HG03521 (cell line): ENCODE measurements around the gene CABP4.
A peak's percentile ranks its signal among the peaks of the same experiment; 100 is the strongest.

ENCODE experiments used
- ATAC-seq: cut with Tn5 transposase; IDR thresholded peaks from one replicate; pipeline ENCODE4 v1.9.1; 2021; ENCODE audit warnings: mild to moderate bottlenecking, moderate library complexity; ENCODE audit not compliant: unreplicated experiment

Gene CABP4

DNA sequence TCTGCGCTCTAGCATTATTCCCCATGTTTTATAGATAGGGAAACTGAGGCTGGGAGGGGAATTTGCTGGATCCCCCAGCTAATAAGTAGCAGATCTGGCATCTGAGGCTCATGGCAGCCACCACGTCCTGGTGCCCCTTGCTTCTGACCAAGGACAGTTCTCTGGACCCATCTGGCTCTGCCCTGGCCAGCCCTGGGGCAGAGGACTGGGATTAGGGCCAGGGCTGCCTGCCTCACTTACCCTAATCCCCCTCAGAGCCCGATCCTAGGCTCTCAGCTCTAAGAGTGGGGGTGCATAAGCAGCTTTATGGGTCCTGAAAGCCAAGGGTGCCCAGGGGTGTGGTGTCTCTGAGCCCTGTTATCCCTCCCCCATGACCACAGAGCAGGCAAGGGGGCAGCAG is at the start of gene CABP4:
Gene CABP4 (plus strand): TSS at position 301 of the 400 bp plus-strand sequence. CDS start 70 bp downstream, at position 371.
- ATAC-seq = no peak

DNA sequence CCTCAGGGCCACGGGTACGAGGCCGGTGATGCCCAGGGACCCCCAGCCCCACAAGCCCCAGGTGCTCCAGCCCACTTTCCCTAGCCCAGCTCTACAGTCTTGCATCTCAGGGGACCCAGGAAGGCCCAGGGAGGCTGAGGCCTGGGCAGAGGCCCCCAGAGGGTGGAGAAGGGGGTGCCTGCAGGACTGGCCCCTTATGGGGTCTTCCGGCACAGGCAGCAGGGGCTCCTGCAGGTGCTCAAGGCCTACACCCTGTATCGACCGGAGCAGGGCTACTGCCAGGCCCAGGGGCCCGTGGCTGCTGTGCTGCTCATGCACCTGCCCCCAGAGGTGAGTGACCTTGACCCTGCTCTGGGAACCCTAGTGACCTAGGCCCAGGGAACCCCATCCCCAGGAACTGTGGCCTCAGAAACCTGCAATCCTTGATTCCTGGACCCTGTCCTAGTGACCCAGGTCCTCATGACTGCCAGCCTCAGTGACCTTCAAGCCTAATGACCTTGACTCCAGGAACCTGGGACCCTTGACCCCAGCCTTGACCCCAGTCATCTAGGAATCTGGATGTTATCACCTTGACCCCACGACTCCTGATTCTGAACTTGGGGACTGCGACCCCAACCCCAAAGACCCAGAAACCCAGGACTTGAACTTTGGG is 49.3 kb upstream of the CABP4 start:
- ATAC-seq = no peak

DNA sequence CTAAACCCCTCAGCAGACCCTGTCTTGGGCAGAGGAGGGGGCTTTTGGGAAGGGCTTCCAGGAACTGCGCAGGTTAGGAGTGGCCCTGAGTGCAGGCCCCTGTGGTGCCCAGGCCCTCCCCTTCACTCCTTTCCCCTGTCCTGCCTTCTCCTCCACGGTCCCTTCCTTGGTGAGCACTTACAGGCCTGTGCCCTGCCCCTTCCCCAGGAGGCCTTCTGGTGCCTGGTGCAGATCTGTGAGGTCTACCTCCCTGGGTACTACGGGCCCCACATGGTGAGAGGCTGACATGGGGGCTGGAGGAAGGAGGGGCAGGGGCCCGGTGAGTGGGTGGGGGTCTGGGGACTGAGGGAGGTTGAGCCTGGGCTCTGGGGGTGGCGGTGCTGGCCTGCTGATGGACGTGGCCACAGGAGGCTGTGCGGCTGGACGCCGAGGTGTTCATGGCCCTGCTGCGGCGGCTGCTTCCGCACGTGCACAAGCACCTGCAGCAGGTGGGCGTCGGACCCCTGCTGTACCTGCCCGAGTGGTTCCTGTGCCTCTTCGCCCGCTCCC is 48.7 kb upstream of the CABP4 start:
- ATAC-seq = no peak

DNA sequence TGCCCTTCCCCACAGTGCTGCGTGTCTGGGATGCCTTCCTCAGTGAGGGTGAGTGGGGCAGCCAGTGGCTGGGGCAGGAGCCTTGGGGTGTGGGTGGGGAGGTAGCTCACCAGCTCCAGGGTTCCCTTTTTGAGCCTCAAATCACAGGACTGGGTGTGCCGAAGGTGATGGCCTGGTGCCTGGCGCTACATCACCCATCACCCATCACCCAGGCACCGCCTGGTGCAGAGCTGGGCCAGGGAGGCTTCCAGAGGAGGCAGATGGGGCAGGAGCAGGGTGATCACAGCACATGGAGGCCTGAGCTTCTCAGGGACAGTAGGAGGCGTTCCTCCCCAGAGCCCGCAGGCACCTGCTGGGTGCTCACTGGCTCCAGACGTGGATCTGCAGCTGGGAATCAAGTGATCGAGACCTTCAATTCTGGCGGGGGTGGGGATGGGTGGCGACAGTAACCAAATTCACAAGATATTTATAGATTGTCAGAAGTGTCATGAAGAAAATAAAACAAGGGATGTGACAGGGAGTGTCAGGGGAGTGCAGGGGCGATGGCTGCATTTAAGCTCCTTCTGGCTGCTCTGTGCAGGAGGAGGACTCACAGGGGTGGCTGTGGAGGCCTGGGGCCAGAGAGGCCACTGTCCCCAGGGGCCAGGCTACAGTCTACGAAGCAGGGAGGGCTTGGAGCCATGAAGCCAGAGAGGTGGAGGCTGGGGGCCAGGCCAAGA is 48.0 kb upstream of the CABP4 start:
- ATAC-seq = no peak

DNA sequence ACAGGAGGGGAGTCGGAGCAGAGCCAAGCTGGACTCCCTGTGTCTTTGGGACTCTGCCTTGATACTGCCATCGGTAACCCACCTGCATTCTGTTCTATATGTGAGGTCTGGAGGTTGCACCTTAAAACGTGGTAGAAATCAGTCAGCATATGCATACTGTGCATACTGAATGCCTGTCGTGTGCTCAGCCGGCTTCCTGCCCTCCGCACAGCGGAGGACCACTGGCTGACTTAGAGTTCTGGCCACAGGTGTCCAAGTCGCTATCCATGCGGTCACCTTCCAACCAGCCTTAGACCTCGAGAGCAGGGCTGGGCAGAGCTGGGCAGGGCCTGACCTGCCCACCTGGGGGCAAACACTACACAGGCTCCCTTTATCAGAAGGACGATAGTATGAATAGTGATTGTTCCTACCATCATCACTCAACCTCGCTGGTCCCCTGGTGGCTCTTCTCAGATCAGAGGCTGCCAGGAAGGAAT is 47.4 kb upstream of the CABP4 start:
- ATAC-seq = no peak

DNA sequence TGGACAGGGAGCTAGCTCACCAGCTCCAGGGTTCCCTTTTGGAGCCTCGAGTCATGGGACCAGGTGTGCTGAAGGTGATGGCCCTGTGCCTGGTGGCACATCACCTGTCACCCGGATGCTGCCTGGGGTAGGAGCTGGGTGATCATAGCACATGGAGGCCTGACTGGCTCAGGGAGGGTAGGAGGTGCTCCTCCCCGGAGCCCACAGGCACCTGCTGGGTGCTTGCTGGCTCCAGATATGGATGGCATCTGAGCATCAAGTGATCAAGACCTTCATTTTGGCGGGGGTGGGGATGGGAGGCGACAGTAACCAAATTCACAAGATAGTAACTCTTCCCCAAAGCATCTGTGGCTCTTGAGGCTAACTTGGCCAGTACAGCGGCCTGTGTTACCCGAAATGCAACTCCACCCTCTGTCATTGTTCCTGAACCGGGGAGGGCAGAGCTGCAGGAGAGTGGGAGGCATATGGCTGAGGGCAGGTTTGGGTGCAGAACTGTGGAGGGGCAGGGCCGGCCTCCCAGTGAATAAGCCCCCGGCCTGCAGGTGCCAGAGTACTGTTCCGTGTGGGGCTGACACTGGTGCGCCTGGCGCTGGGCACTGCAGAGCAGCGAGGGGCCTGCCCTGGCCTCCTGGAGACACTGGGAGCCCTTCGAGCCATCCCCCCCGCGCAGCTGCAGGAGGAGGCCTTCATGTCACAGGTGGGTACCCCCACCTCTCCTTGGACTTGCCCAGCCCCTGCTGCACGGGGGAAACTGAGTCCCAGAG is 46.5 kb upstream of the CABP4 start:
- ATAC-seq = no peak

DNA sequence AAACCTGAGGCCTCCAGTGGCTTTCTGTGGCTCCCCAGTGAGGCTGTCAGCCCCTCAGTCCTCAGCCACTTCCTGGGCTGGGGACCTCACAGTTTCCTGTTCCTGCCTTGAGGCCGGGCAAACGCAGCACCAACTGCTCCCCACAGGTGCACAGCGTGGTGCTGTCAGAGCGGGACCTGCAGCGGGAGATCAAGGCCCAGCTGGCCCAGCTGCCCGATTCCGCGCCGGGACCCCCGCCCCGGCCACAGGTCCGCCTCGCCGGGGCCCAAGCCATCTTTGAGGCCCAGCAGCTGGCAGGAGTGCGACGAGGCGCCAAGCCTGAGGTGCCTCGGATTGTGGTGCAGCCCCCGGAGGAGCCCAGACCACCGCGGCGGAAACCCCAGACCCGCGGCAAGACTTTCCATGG is 45.9 kb upstream of the CABP4 start:
- ATAC-seq = peak; percentile 46

DNA sequence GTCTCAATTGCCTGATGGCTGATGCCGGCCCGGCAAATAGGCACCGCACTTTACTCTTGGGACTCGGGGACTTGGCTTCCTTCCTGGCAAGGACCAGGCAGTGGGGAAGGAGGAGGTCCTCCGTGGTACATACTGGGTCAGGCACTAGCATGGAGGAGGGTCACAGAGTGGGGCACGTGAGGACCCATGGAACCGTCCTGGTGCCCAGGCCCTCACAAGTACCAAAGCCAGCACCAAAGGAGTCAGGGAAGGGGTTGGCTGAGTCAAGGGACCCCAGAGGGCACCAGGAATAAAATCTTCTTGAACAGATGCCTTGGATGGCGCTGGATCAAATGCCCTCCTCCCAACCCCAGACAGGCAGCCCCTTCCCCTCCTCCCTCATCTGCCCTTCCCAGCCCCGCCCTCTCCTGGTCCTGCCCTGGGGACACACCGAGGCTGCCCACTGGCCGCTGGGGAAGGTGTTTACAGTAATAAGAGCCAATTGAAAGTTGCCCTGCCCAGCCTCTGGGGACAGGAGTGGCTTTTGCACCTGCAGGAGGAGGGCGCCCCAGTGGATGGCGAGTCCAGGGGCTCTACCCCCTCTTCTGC is 45.3 kb upstream of the CABP4 start:
- ATAC-seq = no peak

DNA sequence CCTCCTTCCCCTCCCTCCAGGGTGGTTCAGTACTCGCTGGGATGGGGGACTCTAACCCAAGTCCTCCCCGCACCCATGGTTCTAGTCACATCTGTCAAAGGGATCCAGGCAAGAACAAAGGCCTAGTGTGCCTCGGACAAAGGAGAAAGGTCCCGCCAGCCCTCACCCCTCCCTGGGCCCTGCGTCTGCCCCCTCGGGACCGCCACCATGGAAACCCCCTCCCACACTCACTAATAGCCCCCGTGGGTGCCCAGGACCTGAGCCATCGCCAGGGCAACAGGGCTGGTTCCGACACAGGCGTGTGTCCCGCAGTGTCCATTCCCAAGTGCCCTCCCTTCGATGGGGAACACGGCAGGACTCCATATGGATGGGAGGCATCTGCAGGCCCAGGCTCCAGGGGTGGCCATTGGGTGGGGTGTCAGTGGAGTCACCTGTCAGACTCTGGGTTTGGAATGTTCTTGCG is 44.8 kb upstream of the CABP4 start:
- no peak for ATAC-seq

DNA sequence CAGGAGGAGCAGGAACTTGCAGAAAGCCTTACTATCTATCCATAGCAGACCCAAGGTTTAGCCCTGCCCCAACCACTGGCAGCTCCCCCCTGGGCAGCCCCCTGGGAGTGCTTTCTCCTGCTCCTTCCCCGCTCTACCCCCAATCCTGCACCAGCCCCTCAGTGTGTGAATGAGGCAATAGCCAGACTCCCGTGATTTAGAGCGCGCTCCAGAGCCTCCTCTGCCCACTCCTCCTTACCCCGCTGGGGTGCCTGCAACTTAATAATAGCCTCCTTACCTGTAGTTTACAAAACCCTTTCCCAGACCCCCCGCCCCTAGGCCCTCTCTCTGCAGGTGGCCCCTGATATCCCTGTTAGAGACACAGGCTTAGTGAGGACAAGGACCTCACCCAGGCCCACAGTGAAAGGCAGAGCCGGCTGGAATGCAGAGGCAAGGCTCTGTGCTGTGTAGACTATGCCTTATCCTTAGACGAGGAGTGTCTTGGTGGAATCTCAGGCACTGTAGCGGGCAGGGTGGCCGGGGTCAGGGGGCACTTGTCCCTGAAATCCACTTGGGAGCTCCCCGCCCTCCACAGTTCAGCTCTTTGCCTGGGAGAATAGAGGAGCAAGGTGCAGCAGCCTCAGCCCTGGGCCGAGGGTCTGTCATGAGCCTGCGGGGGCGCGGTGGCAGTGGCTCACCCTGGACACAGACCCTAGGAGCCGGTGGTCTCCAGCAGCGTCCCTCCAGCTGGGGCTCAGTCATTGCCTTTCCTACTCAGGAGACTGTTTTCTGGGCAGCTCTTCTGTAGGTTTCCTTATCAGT is 44.0 kb upstream of the CABP4 start:
- ATAC-seq = no peak

DNA sequence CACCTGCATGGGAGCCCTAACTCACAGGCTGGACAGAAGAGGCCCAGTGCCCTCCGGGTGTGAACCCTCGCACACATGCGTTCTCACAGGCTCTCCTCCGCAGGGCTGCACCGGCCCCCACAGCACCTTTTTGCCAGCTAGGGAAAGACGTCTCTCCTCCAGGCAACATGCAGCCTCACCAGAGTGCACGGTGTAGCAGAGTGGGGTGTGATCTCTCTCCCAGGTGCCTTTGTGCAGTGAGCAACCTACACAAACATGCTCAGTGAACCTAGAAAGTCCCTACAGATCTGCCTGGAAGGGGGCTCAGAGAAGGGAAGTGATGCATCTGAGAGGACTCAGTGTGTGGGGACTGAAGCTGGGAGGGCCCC is 43.4 kb upstream of the CABP4 start:
- ATAC-seq = no peak

DNA sequence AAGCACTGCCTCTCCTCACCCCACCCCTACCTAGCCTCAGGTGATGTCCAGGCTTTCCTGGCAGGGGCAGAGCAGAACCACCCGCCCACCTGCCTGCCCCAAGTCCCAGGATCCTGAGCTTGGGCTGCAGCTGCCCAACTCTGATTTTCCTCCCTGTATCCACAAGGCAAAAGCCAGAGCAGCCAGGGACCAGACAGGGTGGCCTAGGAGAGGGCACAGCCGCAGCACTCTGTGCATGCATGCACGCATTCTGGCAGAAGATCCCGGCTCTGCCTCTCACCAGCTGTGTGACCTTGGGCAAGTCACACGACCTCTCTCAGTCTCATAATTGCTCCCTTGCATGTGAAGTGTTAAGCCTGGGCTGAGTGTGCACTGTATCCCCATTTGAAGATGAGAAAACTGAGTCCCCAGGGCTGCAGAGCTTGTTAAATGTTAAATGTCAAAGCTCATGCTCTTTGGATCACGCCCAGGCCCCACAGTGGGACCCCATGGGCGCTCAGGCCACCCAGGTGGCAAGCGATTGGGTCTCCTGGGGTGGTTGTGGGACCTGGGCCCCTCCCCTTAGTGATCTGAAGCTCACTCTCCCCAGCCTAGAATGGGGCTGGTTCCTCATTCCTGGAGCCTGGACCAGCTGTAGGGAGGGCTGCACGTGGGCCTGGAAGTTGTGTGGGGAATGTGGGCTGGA is 42.5 kb upstream of the CABP4 start:
- no peak for ATAC-seq

DNA sequence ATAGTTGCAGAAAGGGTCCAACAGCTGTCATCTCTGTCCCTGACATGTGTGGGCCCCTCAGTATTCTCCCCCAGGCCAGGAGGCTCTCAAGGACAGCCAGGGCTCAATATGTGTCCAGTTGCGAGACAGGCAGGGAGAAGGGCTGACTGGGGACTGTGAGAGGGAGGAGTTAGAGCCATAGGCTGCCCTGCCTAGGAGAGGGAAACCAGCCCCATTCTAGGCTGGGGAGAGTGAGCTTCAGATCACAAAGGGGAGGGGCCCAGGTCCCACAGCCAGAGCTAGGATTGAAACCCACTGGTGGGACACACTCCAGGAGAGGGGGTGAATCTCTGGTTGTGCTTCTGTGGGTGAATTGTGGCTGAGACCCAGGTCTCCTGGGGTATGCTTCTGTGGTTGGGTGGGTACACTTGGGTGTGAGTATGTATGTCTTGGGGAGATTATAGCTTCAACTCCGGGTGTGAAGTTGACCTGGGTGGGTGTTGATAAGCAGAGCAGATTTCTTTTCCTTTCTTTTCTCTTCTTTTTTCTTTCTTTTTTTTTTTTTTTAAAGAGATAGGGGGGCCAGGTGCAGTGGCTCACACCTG is 41.8 kb upstream of the CABP4 start:
- no peak for ATAC-seq

DNA sequence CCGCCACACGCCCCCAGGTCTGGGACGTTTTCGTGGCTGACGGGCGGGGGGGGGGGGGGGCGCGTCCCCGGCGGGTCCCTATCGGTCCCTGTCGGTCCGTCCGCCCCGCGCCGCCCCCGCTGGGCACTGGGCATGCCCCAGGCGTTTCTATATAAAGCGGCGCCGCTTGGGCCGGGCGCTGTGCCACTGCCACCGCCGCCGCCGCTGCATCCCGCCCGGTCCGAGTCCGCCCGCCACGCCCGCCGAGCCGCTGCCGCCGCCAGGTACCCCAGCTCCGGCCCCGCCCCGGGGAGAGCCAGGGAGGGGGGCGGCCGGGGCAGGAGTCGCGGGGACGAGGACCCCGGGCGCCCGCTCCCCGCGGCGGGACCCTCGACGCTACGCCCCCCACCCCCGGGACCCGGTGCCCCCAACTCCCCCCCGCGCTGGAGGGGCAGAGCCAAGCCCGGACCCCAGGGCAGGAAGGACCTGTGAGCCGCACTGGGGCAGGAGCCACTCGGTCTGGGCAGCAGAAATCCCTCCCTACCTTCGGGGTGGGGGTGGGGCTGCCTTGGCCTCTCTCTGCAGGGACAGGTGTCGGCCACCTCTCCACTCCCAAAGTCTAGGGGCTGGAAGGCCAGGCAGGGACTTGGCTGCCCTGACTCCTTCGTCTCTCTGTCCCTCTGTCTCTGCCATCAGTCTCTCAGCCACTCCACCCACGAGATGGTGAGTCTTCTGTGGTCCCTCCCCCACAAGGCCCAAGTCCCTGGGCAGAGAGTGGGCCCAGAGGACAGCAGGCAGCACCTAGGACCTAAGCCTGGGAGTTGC is 39.5 kb upstream of the CABP4 start, which contains the start of gene CARNS1:
Gene CARNS1 (plus strand): TSS at position 178 of the 804 bp plus-strand sequence. CDS start 522 bp downstream, at position 700.
- ATAC-seq = no peak

DNA sequence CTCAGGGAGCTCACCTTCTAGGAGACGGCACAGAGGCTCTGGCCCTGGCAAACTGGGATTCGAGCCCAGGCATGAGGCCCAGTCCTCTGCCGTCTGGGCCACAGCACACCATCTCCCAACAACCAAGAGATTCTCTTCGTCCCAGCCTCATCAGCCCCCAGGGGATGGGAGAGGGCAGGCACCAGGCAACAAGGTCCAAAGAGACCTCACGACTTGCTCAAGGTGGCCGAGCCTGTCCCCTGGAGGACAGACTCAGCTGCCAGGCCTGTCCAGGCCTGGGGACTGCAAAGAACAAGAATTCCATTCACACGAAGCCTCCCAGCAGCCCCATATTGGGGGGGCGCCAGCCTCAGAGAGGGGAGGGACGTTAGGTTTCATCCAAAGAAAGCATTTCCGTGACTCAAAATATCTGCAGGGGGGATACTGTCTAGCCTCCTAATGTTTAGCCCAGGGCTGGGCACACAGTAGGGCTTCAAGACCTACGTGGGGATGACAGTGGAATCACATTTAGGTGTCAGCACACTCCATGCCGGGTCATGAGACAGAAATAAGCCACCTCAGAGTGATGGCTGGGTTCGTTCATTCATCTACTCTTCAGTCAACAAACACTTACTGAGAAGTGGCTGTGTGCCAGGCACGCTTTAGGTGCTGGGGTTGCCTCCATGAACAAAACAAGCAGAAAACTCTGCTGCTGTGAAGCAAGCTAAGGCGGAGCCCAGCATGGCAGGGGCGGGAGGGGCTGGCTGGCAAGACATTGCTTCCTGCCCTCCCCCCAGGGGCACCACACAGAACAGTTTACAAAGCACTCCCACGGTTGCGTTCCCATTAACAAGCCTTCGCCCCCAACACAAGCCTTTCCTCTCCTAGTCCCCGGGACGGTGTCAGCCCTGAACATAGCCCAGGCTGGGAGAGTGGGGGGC is 38.5 kb upstream of the CABP4 start:
- no peak for ATAC-seq

DNA sequence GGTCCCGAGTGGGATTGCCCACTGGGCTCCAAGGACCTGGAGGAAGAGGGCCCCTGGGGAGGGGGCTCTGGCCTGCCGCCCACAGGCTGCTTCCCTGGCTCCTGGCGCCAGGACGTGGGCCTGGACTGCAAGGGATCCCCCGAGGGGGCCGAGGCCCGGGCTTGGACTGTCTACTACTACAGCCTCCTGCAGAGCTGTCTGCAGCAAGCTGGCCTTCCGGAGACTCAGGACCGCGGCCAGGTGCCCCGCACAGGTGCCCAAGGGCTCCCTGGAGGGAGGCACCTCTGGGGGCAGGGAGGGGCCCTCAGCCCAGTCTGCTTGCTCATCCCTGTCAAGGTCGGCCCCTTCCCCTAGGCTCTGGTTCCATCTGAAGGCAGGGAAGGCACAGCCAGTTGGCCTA is 37.7 kb upstream of the CABP4 start:
- no peak for ATAC-seq
